ENCODE measurements around the gene APOB.

DNA sequence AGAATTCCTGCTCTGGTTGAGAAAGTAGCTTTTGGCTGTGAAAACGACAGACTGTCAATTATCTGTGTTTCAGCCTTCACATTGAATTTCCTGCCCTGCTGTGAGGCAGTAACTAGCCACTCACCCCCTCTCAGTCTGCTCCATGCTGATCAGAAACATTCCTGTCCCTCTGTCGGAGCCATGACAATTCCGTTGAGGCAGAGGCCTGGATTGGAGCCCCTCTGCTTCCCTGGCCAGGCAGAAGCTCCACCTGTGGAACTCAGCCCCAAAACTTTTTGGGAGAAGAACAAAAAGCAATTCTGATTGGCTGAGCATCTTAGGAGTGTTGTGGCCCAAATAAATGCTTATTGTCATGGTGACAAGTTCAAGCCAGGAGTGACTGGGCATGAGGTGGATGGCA is 60.0 kb downstream of the APOB start:
- TF ChIP-seq HMGA1 (CRISPR knock-in tag; conservative IDR thresholded peaks at IDR 0.05) = no peak
- no peak for TF ChIP-seq PLRG1 (conservative IDR thresholded peaks at IDR 0.05)
- no peak for TF ChIP-seq ATF4 (CRISPR knock-in tag; IDR thresholded peaks at IDR 0.05)
- no peak for TF ChIP-seq ZBTB33 (CRISPR knock-in tag; IDR thresholded peaks at IDR 0.05)
- no peak for TF ChIP-seq ZNF776 (CRISPR knock-in tag; IDR thresholded peaks at IDR 0.05)
- no peak for TF ChIP-seq ISL2 (CRISPR knock-in tag; IDR thresholded peaks at IDR 0.05)
- TF ChIP-seq, protein P1, sequence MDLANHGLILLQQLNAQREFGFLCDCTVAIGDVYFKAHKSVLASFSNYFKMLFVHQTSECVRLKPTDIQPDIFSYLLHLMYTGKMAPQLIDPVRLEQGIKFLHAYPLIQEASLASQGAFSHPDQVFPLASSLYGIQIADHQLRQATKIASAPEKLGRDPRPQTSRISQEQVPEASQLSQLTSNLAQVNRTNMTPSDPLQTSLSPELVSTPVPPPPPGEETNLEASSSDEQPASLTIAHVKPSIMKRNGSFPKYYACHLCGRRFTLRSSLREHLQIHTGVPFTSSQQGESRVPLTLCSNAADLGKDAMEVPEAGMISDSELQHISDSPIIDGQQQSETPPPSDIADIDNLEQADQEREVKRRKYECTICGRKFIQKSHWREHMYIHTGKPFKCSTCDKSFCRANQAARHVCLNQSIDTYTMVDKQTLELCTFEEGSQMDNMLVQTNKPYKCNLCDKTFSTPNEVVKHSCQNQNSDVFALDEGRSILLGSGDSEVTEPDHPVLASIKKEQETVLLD (CRISPR knock-in tag; IDR thresholded peaks at IDR 0.05; ENCODE audit: low read depth) = no peak
- TF ChIP-seq CTCF (CRISPR knock-in tag; IDR thresholded peaks at IDR 0.05) = no peak
- TF ChIP-seq CHD4 (IDR thresholded peaks at IDR 0.05; ENCODE audit: borderline replicate concordance, low read length) = no peak
- no peak for TF ChIP-seq JUND (CRISPR knock-in tag; IDR thresholded peaks at IDR 0.05)
- no peak for TF ChIP-seq MXD1 (CRISPR knock-in tag; IDR thresholded peaks at IDR 0.05)
- no peak for TF ChIP-seq TBP (CRISPR knock-in tag; IDR thresholded peaks at IDR 0.05)
- TF ChIP-seq PRDM10 (CRISPR knock-in tag; IDR thresholded peaks at IDR 0.05; ENCODE audit: low read depth) = no peak
- TF ChIP-seq, protein P2, sequence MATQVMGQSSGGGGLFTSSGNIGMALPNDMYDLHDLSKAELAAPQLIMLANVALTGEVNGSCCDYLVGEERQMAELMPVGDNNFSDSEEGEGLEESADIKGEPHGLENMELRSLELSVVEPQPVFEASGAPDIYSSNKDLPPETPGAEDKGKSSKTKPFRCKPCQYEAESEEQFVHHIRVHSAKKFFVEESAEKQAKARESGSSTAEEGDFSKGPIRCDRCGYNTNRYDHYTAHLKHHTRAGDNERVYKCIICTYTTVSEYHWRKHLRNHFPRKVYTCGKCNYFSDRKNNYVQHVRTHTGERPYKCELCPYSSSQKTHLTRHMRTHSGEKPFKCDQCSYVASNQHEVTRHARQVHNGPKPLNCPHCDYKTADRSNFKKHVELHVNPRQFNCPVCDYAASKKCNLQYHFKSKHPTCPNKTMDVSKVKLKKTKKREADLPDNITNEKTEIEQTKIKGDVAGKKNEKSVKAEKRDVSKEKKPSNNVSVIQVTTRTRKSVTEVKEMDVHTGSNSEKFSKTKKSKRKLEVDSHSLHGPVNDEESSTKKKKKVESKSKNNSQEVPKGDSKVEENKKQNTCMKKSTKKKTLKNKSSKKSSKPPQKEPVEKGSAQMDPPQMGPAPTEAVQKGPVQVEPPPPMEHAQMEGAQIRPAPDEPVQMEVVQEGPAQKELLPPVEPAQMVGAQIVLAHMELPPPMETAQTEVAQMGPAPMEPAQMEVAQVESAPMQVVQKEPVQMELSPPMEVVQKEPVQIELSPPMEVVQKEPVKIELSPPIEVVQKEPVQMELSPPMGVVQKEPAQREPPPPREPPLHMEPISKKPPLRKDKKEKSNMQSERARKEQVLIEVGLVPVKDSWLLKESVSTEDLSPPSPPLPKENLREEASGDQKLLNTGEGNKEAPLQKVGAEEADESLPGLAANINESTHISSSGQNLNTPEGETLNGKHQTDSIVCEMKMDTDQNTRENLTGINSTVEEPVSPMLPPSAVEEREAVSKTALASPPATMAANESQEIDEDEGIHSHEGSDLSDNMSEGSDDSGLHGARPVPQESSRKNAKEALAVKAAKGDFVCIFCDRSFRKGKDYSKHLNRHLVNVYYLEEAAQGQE (IDR thresholded peaks at IDR 0.05; ENCODE audit: borderline replicate concordance in 1 of 2, low read depth in 1 of 2, low read length in 2 of 2) = no peak

Data from HepG2 (cell line).